ENCODE data around the gene HADH.
A peak's percentile ranks its signal among the peaks of the same experiment; 100 is the strongest.

HADH gene

DNA sequence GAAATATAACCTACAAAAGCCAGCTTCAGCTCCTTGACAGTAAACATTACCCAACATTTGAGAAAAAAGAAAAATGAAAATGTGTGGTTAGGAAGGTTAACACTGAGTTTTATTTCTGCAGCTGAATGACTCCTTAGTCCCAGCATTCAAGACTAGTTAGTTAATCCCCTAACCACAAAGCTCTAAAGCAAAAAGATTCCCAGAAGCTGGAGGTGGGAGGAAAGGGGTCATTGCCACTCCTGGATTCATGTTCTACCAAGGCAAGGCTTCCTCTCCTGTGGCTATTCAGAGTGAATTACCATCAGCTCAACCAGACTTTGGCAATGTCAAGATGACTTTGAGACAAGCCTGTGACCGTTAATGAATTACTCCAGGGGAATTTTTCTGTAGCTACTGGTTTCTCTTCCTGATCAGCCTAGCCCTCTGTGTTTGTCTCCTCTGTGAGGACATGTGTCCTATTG lies 63.6 kb downstream of the HADH start:
- in situ Hi-C loops (cut with MboI; ENCODE audit: low sequenced_read_pairs, unreplicated experiment), result no loop called here
- peak; percentile 70 for DNase-seq (ENCODE audit: low spot score)
- TF ChIP-seq, protein P1, sequence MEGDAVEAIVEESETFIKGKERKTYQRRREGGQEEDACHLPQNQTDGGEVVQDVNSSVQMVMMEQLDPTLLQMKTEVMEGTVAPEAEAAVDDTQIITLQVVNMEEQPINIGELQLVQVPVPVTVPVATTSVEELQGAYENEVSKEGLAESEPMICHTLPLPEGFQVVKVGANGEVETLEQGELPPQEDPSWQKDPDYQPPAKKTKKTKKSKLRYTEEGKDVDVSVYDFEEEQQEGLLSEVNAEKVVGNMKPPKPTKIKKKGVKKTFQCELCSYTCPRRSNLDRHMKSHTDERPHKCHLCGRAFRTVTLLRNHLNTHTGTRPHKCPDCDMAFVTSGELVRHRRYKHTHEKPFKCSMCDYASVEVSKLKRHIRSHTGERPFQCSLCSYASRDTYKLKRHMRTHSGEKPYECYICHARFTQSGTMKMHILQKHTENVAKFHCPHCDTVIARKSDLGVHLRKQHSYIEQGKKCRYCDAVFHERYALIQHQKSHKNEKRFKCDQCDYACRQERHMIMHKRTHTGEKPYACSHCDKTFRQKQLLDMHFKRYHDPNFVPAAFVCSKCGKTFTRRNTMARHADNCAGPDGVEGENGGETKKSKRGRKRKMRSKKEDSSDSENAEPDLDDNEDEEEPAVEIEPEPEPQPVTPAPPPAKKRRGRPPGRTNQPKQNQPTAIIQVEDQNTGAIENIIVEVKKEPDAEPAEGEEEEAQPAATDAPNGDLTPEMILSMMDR (IDR thresholded peaks at IDR 0.05; ENCODE audit: borderline replicate concordance, control extremely low read depth, extremely low read depth, insufficient read depth, missing control alignments), result no peak

DNA sequence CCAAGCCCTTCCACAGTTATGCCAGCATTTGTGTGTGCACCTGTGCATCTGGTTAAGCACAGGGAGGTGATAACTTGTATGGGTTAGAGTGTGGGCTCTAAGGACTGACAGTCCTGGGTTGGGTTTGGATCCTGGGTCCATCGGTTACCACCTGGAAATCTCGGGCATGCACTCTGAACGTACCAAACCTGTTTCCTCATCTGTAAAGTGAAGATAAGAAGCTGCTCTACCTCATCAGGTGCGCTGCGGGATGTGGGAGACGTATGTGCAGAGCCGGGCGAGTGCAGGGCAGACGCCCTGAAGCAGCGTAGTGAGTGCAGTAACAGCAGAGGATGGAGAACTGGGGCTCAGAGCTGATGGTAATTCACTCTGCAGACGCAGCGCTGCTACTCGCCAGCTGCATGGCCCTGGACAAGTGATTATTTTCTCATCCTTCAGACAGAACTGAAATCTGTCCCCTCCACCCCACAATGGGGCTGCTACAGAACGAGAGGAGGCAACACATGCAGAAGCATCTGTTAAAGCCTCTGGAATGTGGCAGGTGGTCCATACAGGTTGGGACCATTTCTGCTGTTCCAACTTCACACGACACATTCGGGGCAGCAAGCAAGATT lies 64.4 kb downstream of the HADH start:
- in situ Hi-C loops (cut with MboI; ENCODE audit: low sequenced_read_pairs, unreplicated experiment), result no loop called here
- DNase-seq (ENCODE audit: low spot score), result no peak
- TF ChIP-seq, protein P1 (IDR thresholded peaks at IDR 0.05; ENCODE audit: borderline replicate concordance, control extremely low read depth, extremely low read depth, insufficient read depth, missing control alignments), result no peak

DNA sequence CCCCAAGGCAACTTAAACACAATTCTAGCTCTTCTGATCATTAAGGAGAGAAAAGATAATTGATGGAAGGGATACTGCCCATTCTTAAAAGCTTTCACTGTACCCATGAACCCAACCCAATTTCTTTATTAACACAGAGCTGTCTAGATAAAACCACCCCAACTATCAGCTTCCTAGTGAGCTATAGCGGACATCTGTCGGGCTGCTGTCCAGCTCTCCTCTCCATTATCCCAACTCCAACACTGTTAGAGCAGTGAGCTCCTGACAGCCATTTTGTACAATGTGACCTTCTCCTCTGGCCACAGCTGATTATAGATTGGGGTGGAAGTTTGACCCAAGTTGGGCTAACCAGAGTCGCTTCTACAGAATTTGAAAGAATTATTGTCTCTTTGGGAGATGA lies 66.1 kb downstream of the HADH start:
- in situ Hi-C loops (cut with MboI; ENCODE audit: low sequenced_read_pairs, unreplicated experiment), result no loop called here
- no peak for DNase-seq (ENCODE audit: low spot score)
- TF ChIP-seq, protein P1 (IDR thresholded peaks at IDR 0.05; ENCODE audit: borderline replicate concordance, control extremely low read depth, extremely low read depth, insufficient read depth, missing control alignments), result no peak

DNA sequence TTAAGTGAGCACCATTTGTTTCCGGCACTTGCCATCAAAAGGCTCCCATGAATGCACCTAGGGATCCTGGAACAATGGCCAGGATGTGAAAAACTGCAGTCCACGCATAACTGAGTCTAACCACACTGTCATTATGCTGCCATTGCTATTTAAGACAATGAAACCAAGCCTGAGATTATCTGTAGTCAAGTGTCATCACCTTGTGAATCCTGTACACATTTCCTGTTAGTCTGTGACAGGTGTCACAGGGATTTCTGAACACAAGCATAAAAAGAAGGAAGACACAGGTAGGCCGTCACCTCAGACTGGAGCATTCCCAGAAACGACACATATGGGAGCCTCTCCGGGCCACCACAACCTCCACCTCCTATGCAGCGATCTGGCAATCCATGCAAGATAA lies 66.7 kb downstream of the HADH start:
- TF ChIP-seq, protein P1 (IDR thresholded peaks at IDR 0.05; ENCODE audit: borderline replicate concordance, control extremely low read depth, extremely low read depth, insufficient read depth, missing control alignments), result no peak
- DNase-seq (ENCODE audit: low spot score), result no peak
- in situ Hi-C loops (cut with MboI; ENCODE audit: low sequenced_read_pairs, unreplicated experiment), result no loop called here

DNA sequence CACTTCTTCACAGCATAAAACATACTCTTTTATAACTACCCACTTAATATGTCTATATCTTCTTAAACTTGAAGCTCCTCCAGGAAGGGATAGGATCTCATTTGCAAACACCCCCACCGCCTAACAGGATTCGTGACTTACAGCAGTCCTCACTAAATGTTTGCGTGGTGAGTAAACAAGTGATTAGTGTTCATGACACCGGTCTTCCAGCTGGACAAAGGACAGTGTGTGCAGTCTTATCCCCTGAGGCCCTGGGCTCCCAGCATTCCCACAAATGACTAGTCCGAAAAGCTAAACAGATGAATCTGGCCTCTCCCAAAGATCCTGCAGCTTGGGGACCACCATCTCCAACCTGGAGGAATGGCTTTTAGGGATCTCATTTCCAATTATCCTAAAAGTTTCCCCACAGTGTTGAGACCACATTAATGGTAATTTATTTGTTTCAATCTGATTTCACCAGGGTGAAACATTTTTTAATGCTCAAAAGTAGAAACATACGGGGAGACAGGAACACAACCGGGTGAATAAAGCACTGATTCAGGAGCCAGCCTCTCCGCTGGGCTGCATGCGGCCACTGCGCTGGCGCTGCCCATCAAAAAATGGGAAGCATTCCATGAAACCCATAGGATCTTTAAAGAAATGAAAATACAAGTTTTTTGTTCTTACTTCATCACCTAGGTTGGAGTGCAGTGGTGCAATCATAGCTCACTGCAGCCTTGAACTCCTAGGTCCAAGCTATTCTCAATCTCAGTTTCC lies 69.2 kb downstream of the HADH start:
- TF ChIP-seq, protein P1 (IDR thresholded peaks at IDR 0.05; ENCODE audit: borderline replicate concordance, control extremely low read depth, extremely low read depth, insufficient read depth, missing control alignments), result no peak
- in situ Hi-C loops (cut with MboI; ENCODE audit: low sequenced_read_pairs, unreplicated experiment), result no loop called here
- DNase-seq (ENCODE audit: low spot score), result no peak

DNA sequence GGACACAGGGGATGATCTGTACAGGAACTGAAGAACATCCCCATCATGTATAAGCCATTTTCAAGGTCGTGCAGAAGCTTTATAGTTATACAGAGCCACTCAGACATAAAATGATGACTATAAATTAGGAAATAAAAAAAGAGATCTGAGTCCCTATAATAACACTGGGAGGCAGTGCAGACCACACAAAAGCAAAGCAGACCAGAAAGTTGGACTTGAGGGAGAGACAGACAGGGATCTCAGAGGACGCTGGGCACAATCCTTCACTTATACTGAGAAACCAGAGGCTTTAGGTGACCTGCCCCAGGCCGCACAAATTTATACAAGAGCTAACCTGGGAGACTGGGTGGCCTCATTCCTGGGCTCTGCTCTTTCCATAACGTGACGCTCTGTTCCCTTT lies 70.5 kb downstream of the HADH start:
- DNase-seq (ENCODE audit: low spot score), result no peak
- in situ Hi-C loops (cut with MboI; ENCODE audit: low sequenced_read_pairs, unreplicated experiment), result no loop called here
- TF ChIP-seq, protein P1 (IDR thresholded peaks at IDR 0.05; ENCODE audit: borderline replicate concordance, control extremely low read depth, extremely low read depth, insufficient read depth, missing control alignments), result no peak
